HG03460 (cell line): Measurements from ENCODE around the gene LRCH4.
A peak's percentile ranks its signal among the peaks of the same experiment; 100 is the strongest.
"Not testable (repeated sequence)": the region's sequence is repeated elsewhere in the genome, so short reads cannot be mapped to it uniquely, and the experiment has no call there.

ENCODE experiments used
- ATAC-seq: cut with Tn5 transposase; IDR thresholded peaks from one replicate; pipeline ENCODE4 v1.9.1; 2021; ENCODE audit not compliant: unreplicated experiment

LRCH4 gene

GRCh38 chr7:100546926-100547800 lies 38.8 kb downstream of the LRCH4 start:
- no peak for ATAC-seq

- ATAC-seq: no peak
Measured at GRCh38 chr7:100546129-100546925, 39.6 kb downstream of the LRCH4 start.

- ATAC-seq: peak; percentile 55
Measured at GRCh38 chr7:100545360-100546128, 40.4 kb downstream of the LRCH4 start.

DNA sequence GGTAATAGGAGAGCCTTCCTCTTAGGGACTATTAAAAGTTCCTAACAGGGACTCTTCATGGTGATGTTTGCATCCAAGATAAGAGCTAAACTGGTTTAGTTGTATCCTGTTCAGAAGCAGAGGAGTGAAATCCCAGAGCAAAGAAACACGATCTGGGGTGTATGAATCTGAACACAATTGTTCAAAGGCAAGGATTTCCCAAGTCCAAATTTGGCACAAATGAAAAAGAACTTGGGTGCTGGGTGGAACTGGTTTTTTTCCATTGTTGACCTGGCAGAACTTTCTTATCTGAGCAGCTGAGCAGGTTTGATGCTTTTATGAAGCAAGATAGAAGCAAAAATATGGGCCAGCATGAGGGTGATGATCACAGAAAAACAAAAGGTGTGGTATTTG lies 41.0 kb downstream of the LRCH4 start:
- ATAC-seq: no peak

DNA sequence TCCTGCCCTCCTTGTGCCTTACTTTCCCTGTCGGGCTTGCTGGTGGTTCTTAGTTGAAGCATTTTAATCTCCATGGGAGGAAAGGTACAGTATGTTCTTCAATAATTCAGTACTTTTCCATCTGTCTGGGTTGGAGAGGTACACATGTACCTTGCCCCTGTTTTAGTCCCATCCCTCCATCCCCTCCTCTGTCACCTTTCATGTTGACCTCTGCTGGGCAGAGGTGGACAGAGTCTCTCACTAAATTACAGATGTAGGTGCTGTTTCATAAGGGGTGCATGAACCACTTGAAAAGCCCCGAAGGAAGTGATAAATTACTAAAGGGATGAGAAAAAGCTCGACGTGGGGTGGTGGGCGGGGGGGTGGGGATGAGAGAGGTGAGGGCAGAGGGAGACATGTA lies 41.5 kb downstream of the LRCH4 start:
- ATAC-seq: no peak

DNA sequence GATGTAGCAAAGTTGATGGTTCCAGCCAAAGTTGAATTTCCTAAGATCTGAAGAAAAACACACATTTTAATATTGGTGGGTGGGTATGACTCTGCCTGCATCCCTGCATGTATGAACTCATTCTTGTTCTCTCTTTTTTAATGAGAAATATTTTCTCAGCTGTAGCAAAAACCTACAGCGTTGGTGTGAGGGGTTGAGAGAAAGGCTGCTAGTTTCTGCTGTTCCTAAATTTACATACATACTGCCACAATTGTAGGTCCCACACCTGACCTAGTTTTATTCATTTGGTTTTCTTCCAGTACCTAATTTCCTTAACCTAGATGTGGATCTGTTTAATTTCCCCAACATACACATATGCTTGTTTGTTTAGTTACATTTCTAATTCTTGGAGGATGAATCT lies 42.3 kb downstream of the LRCH4 start:
- no peak for ATAC-seq

GRCh38 chr7:100541309-100541708 lies 44.6 kb downstream of the LRCH4 start:
- ATAC-seq: not testable (repeated sequence)

- ATAC-seq: no peak
Measured at GRCh38 chr7:100540073-100540723, 45.7 kb downstream of the LRCH4 start.

DNA sequence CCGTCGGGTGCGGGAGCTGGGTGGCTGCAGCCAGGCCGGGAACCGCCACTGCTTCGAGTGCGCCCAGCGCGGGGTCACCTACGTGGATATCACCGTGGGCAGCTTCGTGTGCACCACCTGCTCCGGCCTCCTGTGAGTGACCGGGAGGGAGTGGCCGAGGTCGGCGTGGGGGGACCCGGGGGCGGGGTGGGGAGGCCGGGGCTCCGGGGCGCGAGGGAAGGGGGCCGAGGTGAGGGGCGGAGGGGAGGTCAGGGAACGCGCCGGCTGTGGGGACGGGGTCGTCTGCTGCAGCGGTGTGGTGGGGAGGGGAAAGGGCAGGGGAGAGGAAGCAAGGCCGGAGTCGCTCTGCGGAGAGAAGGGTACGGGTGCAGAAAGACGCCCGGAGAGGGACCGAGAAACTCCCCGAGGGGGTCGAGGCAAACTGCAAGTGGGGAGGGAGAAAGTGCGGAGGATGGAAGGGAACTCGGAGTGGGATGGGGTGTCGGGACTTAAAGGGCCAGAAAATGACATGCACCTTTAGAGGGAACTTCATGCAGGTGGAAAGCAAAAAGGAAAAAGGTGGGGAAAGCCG lies 46.4 kb downstream of the LRCH4 start:
- no peak for ATAC-seq

GRCh38 chr7:100538654-100539435 lies 47.1 kb downstream of the LRCH4 start, which contains the start of gene AGFG2:
TSS of gene AGFG2 (plus strand) at chr7:100539203. CDS start at chr7:100539347, 144 bp downstream.
- peak; percentile 95 for ATAC-seq

DNA sequence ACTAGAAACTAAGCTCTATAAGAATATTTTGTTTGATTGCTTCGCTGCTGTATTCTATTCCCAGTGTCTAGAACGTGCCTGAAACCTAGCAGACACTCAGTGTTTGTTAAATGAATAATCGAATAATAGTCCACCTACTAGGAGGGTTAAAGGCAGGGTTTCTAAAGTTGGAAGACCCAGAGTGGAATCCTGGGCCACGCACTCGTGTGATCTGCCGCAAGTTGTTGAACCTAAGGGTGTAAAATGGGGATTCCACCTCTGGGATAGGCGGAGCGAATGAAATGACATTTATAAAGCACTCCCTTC lies 47.6 kb downstream of the LRCH4 start:
- ATAC-seq: no peak

DNA sequence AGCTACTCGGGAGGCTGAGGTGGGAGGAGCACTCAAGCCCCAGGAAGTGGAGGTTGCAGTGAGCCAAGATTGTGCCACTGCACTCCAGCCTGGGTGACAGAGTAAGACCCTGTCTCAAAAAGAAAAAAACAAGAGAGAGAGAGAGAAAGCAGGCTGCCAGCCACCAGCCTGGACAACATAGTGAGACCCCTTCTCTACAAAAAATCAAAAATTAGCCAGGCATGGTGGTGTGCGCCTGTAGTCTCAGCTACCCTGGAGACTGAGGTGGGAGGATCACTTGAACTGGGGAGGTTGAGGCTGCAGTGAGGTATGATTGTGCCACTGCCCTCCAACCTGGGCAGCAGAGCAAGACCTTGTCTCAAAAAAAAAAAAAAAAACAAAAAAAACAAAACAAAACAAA lies 49.2 kb downstream of the LRCH4 start:
- not testable (repeated sequence) for ATAC-seq

GRCh38 chr7:100535982-100536381 lies 49.9 kb downstream of the LRCH4 start:
- not testable (repeated sequence) for ATAC-seq

- ATAC-seq: no peak
Measured at GRCh38 chr7:100532165-100533022, 53.5 kb downstream of the LRCH4 start.

DNA sequence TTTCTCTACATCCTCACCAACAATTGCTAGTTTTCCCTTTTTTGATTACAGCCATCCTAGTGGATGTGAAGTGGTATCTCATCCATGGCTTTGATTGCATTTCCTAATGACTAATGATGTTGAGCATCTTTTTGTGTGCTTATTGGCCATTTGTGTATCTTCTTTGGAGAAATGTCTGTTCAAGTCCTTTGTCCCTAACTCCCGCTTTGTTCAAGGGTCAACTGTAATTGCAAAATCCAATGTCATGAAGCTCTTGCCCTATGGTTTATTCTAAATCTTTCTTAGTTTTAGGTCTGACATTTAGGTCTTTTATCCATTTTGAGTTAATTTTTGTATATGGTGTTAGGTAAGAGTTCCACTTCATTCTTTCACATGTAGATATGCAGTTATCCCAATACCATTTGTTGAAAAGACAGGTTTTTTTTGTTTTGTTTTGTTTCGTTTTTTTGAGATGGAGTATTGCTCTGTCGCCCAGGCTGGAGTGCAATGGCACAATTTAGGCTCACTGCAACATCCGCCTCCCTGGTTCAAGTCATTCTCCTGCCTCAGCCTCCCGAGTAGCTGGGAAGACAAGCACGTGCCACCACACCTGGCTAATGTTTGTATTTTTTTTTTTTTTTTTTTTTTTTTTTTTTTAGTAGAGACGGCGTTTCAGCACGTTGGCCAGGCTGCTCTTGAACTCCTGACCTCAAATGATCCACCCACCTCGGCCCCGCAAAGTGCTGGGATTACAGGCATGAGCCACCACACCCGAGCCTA lies 57.6 kb downstream of the LRCH4 start:
- not testable (repeated sequence) for ATAC-seq
